OCI-LY1 (cell line): ENCODE results near the gene EPB41L1.

Source experiments
- EZH2 ChIP-seq: fragments of 200-600 bp; sonication (generic), shearing (Covaris generic); IDR thresholded peaks from 2 replicates; pipeline ENCODE4 v1.8.0; 2017; ENCODE audit warnings: borderline replicate concordance, mixed run types, mild to moderate bottlenecking, antibody characterized with exemption, low read length, moderate library complexity, mixed read lengths
- TF ChIP-seq, protein P1 (sequence below): fragments of 200-600 bp; sonication (generic), shearing (Covaris generic); IDR thresholded peaks from 2 replicates; pipeline ENCODE4 v1.5.1; 2017; ENCODE audit warnings: mild to moderate bottlenecking, antibody characterized with exemption, low read length, moderate library complexity, mixed read lengths

DNA sequence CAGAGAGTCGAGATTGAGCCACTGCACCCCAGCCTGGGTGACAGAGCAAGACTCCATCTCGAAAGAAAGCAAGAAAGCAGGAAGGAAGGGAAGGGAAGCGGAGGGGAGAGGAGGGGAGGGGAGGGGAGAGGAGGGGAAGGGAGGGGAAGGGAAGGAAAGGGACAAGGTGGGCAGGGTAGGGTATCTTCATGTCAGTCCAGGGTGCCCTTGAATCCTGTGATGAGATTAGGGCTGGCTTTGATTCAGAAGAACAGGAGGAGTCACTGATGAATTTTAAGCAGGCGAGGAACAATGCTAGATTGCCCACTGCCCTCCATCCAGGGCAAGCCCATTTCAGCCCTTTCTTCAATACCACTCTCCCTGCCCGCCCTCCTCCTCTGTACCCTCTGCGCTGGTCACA lies 35.0 kb upstream of the EPB41L1 start:
- TF ChIP-seq, protein P1, sequence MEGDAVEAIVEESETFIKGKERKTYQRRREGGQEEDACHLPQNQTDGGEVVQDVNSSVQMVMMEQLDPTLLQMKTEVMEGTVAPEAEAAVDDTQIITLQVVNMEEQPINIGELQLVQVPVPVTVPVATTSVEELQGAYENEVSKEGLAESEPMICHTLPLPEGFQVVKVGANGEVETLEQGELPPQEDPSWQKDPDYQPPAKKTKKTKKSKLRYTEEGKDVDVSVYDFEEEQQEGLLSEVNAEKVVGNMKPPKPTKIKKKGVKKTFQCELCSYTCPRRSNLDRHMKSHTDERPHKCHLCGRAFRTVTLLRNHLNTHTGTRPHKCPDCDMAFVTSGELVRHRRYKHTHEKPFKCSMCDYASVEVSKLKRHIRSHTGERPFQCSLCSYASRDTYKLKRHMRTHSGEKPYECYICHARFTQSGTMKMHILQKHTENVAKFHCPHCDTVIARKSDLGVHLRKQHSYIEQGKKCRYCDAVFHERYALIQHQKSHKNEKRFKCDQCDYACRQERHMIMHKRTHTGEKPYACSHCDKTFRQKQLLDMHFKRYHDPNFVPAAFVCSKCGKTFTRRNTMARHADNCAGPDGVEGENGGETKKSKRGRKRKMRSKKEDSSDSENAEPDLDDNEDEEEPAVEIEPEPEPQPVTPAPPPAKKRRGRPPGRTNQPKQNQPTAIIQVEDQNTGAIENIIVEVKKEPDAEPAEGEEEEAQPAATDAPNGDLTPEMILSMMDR, result no peak
- no peak for TF ChIP-seq EZH2
